HCEC 1CT (cell line): ENCODE data around the gene ASTN2.

Source experiments
- DNase-seq: peaks from one replicate; pipeline ENCODE4 v3.0.0-alpha.2; 2017

Gene ASTN2

GRCh38 chr9:116387934-116388698, 1026.7 kb downstream of the ASTN2 start:
- DNase-seq = no peak

DNA sequence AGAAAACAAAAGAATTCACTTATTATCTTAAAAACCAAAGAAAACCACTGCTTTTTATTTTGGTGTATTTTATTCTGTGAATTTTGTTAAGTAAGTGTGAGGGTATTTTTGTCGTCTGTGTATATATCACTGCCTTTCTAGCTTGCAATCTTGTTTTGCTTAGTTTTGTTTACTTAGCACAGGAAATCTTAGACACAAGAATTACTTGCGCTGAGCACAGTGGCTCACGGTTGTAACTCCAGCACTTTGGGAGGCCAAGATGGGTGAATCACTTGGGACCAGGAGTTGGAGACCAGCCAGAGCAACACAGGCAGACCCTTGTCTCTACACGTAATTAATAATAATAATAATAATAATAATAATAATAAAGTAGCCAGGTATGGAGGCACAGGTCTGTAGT, 1030.9 kb downstream of the ASTN2 start:
- DNase-seq = no peak

DNA sequence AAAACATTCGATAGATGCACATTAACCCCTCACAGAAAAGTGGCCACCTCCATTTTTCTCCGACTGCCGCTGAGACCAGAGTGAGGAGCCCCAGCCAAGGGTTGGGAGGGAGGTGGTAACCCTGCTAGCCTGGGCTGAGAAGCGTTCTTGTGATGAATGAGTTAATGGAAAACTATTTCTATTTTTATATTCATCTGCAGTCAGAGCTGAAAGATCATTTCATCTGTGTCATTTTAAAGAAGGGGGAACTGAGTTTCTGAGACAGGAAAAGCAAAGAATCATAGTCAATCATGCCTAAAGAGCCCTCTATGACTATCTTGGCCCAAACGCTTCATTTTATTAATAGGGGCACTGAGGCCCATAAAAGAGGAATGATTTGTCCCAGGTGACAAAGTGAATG, 1031.7 kb downstream of the ASTN2 start:
- DNase-seq = no peak

- no peak for DNase-seq
Observed at GRCh38 chr9:116382053-116382452, 1032.8 kb downstream of the ASTN2 start.

DNA sequence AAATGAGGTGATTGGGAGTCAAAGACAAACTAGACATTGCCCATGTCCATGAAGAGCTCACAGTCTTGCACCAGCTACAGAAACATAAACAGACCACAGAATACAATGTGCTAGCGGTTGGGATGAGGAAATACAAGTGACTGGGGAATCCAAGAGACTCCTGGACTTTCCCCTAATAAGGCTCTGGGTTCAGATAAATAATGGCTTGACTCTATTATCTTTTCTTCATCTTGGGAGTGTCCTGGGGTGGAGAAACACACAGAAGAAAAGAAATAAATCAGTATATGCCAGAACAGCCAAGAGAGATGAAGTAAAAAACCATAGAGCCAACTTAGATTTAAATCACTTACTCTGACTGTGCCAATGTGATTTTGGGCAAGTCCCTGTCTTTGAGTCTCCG, 1033.5 kb downstream of the ASTN2 start:
- DNase-seq = no peak

- DNase-seq = no peak
Observed at GRCh38 chr9:116380496-116380995, 1034.3 kb downstream of the ASTN2 start.

DNA sequence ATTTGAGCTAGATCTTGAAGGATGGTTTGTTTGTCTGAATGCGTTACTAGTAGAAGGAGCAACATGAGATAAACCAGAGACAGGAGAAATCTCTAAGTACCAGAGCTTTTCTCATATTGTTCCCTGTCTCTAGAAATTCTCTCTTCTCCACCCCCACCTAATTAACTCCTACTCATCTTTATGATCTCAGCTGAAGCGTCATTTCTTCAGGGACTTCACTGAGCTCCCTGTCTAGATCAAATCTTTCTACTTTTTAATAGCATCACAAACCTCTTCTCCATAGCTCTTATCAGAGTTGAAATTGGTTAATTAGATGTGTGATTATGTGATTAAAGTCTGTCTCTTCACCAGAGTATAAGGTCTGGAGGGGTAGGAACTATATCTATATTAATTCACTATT, 1035.0 kb downstream of the ASTN2 start:
- DNase-seq = no peak

DNA sequence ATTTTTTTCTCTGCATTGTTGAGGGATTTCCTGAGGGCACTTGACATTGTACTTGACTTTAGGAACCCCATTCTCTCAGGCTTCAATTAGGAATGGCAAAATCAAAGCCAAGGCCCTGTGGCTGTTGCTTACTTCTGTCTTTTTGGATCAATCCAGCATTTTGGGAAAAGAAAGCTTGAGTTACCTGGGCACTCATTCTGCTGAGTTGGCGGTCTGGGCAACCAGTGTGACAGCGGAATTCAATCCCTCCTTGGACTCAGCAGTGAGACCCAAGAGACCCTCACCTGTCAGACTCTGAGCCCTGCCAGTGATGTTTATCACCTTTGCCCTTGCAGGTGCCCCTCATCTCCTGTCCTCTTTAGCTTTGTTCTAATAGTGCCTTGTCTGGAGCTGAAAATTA, 1036.0 kb downstream of the ASTN2 start:
- no peak for DNase-seq

- DNase-seq = peak; percentile 85
Observed at GRCh38 chr9:116377179-116377798, 1037.6 kb downstream of the ASTN2 start.
